ENCODE results near the gene LRCH3.

DNA sequence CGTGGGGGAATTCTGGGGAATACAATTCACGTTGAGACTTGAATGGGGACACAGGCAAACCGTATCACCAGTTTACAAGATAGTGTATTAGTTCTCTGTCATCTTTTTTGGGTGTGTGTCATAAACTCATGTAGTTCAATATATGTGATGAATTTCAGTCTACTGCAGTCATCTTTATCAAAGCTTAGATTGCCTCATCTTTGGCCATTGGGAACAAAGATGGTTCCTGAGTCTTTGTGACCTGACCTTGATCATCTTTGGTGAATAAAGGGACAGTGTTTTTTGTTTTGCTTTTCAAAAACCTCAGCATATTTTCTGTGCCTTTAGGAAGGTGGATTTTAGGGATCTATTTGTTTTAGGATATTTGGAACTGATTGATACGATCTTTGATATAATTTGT, 23.3 kb downstream of the LRCH3 start:
- TF ChIP-seq, protein P1, sequence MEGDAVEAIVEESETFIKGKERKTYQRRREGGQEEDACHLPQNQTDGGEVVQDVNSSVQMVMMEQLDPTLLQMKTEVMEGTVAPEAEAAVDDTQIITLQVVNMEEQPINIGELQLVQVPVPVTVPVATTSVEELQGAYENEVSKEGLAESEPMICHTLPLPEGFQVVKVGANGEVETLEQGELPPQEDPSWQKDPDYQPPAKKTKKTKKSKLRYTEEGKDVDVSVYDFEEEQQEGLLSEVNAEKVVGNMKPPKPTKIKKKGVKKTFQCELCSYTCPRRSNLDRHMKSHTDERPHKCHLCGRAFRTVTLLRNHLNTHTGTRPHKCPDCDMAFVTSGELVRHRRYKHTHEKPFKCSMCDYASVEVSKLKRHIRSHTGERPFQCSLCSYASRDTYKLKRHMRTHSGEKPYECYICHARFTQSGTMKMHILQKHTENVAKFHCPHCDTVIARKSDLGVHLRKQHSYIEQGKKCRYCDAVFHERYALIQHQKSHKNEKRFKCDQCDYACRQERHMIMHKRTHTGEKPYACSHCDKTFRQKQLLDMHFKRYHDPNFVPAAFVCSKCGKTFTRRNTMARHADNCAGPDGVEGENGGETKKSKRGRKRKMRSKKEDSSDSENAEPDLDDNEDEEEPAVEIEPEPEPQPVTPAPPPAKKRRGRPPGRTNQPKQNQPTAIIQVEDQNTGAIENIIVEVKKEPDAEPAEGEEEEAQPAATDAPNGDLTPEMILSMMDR (IDR thresholded peaks at IDR 0.05) = no peak
- TF ChIP-seq POLR2A (IDR thresholded peaks at IDR 0.05) = no peak
